ENCODE results near the gene TSC2.

The TSC2 gene

DNA sequence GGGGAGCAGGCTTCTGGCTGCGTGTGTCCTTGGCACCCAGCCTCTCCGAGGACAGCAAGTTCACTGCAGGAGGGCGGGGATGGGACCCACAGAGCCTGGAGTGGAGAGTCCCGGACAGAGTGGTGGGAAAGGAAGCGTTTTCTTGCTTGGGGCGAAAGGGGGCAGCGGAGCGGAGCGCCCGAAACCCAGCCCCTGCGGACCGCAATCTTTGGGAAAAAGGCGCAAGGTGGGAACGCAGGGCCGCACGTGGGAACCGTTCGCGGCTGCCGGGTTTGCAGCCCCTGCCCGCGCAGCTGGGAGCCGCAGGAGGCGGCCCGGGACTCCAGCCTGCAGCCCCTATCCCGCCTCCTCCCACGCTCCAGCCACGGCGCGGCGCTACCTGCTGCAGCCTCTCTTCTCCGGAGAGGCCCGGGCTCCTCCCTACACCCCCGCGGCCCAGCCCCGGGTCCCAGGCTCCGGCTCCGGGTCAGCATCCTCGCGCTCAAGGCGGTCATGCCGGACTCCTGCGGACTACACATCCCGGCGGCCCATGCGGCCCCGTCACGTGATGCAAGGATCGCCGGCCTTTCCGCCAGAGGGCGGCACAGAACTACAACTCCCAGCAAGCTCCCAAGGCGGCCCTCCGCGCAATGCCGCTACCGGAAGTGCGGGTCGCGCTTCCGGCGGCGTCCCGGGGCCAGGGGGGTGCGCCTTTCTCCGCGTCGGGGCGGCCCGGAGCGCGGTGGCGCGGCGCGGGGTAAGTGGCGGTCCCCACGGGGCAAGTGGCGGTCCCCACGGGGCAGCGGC lies at the start of gene TSC2, which contains the start of gene NTHL1:
TSC2 (plus strand) TSS at position 656 of the 786 bp plus-strand sequence. CDS start 631 bp downstream, outside the sequence.
NTHL1 (minus strand) TSS at position 505 of the 786 bp plus-strand sequence; CDS start at position 494, 11 bp downstream.
- H3K27ac Mint-ChIP-seq, result peak within 1 kb of the TSS; percentile 82

DNA sequence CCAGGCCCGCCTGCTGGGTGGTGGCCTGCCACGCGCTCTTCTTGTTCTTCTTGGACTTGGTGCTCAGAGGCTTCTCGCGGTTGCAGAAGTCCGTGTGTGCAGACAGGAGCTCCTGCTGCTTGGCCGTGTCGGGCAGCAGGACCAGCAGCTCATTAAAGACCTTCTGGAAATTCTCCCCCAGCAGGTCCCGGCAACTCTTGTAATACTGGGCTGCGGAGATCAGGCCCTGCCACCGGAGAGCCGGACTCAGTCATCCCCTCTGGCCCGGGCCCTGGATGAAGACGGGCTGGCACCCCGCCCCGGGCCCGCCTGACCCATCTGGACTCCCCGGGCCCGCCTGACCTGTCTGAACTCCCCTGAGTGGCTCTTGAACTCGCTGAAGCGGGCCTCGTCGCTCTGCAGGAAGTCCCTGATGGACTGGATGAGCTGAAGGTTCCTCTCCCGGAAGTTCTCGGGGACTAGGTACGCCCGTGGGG lies 49.4 kb upstream of the TSC2 start:
- DNase-seq (ENCODE audit: low spot score), result no peak
- Mint-ChIP-seq H3K27ac (no peak overlapping the region), H3K4me3 (no peak overlapping the region), H3K27me3 (ENCODE audit: low read depth) (no peaks in the 10 kb centered on the region), H3K9me3 (no peaks in the 10 kb centered on the region), H3K4me1 (ENCODE audit: low read depth) (no peaks in the 10 kb centered on the region), H3K36me3 (ENCODE audit: low read depth) (peaks cover 17% of the 10 kb centered on the region)

More for the DNA sequence above, at the start of gene TSC2, which contains the start of gene NTHL1:
- peak within 1 kb of the TSS; percentile 95 for H3K4me3 Mint-ChIP-seq
- no peaks in the 10 kb centered on the region for H3K9me3 Mint-ChIP-seq
- peaks cover 10% of the 10 kb centered on the region for H3K4me1 Mint-ChIP-seq (ENCODE audit: low read depth)
- no peaks in the 10 kb centered on the region for H3K27me3 Mint-ChIP-seq (ENCODE audit: low read depth)
- peaks cover 2% of the 10 kb centered on the region for H3K36me3 Mint-ChIP-seq (ENCODE audit: low read depth)
- peak; percentile 98 for DNase-seq (ENCODE audit: low spot score)

DNA sequence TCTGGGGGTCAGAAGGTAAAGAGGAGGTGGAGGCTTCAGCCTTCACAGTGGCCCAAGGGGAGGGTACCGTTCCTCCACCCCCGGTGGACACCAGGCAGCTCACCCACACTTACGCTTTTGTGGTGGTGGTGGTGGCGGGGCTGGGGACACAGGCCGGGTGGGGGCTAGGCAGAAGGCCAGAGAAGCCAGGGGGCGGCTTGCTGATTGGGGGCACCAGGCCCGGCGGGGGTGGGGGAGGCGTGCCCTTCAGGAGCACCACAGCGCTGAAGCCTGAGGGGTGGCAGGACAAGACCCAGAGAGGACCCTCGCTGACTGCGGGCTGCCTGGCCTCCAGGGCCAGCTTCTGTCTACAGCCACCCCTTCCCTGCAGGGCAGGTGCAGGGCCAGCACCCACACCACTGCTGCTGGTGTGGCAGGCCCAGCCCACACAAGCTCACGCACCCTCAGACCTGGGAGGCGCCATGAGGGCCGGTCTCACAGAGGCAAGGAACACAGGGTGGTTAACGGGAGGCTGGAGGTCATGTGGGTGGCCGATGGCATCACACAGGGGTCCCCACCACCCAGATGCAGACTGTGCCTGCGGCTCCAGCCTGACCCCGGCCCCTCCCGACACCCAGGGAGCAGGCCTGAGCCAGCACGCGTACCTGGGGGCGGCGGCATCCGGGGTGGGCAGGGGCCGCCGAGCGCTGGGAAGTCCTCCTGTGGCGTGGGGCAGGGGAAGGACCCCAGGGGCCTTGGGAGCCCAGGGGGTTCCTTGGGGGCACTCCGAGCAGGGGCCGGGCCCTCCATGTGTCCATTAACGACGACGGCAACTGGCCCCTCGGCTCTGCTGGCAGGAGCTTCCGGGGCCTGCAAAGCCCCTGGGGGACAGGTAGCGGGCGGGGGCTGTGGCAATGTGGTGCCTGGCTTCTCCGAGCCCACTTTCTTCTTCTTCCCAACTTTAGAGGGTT lies 48.7 kb upstream of the TSC2 start:
- H3K27ac Mint-ChIP-seq, result no peak overlapping the region
- no peak overlapping the region for H3K4me3 Mint-ChIP-seq
- DNase-seq (ENCODE audit: low spot score), result no peak
- peaks cover 17% of the 10 kb centered on the region for H3K36me3 Mint-ChIP-seq (ENCODE audit: low read depth)
- H3K9me3 Mint-ChIP-seq, result no peaks in the 10 kb centered on the region
- H3K4me1 Mint-ChIP-seq (ENCODE audit: low read depth), result peaks cover 3% of the 10 kb centered on the region
- no peaks in the 10 kb centered on the region for H3K27me3 Mint-ChIP-seq (ENCODE audit: low read depth)

DNA sequence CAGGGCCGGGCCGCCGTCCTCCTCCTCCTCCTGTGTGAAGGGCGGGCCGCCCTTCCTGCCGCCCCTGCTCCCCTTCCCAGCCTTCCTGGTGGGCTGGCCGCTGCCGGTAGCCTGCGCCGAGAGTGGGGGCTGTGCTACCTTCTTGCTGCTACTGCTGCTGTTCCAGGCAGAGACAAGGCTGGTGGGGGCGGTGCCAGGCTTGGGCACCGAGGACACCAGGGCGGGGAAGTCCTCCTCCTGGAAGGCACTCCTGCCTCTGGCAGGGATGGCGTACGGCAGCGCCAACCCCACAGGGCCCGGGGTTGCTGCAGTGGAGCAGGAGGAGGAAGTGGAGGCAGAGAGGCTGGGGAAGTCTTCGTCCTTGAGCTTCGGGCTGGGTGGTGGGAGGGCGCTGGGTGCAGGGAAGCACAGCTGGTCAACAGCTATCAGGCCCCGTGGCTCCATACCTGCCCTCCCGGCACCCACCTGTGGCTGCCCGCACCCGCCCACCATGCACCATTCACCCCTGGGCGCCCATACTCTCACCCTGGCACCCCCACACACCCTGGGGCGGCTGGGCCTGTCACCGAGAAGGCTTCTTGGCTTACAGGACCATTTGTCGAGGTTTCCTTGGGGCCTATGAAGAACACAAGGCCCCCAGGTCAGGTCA lies 47.8 kb upstream of the TSC2 start:
- no peak for DNase-seq (ENCODE audit: low spot score)
- Mint-ChIP-seq H3K4me3 (no peak overlapping the region), H3K36me3 (ENCODE audit: low read depth) (peaks cover 17% of the 10 kb centered on the region), H3K4me1 (ENCODE audit: low read depth) (peaks cover 6% of the 10 kb centered on the region), H3K27me3 (ENCODE audit: low read depth) (no peaks in the 10 kb centered on the region), H3K27ac (no peak overlapping the region), H3K9me3 (no peaks in the 10 kb centered on the region)

DNA sequence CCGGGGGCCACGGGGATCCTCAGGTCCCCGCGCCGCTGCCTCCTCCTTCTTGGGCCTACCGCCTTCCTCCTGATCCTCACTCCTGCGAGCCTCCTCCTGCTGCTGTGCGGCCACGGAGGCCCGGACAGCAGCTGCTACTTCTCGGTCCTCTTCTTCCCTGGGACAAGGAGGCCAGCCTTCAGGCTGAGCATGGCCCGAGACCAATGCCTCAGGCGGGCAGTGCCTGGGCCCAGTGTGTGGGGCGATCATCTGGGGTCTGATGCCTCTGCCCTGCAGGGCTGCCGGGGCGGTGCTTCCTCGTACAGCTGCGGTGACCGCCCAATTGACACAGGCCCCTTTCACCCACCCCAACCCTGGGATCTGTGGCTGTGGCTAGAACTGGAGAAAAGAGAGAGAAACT lies 46.8 kb upstream of the TSC2 start:
- no peak overlapping the region for H3K27ac Mint-ChIP-seq

DNA sequence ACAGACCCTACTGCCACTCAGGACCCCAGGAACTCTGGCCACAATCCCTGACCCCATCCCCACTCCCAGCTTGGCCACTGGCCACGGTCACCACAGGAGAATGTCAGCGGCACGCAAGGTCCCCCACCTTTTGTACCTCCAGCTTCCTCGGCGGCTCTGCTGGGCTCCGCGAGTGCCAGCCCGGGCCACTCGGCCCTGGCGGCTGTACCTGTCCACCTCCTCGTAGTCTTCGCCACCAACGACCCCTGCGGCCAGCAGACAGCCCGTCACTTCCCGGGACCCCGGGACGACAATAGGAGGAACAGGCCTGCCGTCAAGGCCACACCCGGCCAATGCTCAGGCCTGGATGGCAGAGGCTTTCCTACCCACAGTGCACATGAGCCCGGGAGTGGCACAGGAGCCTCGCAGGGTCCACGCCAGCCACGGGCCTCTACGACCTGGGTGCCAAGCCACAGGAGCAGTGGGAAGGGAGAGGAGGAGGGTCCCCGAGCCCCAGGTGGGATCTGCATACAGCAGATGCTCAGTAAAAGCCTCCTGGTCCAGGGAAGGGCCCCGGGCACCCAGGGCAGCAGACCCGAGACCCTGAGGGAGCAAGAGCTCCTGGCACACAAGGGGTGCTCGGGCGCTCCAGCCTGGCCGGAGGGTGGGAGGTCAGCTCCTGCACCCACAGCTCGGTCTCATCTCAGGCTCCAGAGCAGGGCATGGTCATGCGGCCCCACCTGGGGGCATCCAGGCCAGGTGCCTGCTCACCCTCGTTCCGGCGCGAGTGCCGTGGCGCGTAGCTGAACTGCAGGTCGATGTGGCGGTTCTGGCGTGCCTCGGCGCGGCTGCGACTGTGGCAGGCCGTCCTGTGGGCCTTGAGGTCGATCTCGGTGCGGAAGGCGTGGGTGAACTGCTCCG lies 46.1 kb upstream of the TSC2 start:
- Mint-ChIP-seq H3K4me1 (ENCODE audit: low read depth) (peaks cover 9% of the 10 kb centered on the region), H3K36me3 (ENCODE audit: low read depth) (peaks cover 19% of the 10 kb centered on the region), H3K4me3 (no peak overlapping the region), H3K9me3 (no peaks in the 10 kb centered on the region), H3K27me3 (ENCODE audit: low read depth) (no peaks in the 10 kb centered on the region), H3K27ac (no peak overlapping the region)
- DNase-seq (ENCODE audit: low spot score), result no peak

More for the DNA sequence above, 46.8 kb upstream of the TSC2 start:
- Mint-ChIP-seq H3K27me3 (ENCODE audit: low read depth) (no peaks in the 10 kb centered on the region), H3K4me3 (no peak overlapping the region), H3K36me3 (ENCODE audit: low read depth) (peaks cover 16% of the 10 kb centered on the region), H3K9me3 (no peaks in the 10 kb centered on the region), H3K4me1 (ENCODE audit: low read depth) (peaks cover 6% of the 10 kb centered on the region)
- no peak for DNase-seq (ENCODE audit: low spot score)

DNA sequence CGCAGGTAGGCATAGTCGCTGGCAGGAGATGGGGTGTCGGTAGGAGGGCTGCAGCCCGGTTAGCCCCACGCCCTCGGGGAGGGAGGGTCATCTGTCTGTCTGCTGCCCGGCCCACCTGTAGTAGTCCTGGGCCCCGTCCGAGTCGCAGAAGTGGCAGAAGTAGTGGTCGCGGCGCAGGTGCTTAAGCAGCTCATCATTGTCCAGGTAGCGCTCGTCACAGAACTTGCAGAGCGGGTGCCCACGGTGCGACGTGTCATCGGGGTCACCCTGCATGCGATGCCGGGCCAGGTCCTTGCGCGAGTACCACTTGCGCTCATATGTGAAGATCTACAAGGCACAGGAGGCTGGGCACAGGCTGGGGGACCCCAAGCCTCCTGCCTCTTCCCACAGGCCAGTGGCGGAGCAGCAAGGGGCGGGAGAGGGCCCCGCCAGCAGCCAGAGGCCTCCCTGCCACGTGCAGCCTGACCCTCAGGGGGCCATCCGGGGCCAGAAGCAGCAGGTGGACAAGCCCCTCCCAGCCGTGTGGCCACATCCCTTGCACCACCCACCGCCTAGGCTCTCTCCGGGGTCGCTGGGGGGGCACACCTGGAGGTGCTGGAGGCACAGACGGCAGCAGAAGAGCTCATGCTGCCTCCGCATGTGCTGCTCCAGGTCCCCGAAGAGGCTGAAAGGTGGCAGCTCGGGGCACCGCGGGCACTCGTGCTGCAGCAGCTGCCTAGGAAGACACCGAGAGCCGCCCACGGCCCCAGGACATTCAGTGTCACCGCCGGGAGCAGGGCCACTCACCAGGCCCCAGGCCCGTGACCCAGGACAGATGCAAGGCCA lies 45.2 kb upstream of the TSC2 start:
- Mint-ChIP-seq H3K27me3 (ENCODE audit: low read depth) (no peaks in the 10 kb centered on the region), H3K27ac (no peak overlapping the region), H3K4me3 (no peak overlapping the region), H3K9me3 (no peaks in the 10 kb centered on the region), H3K36me3 (ENCODE audit: low read depth) (peaks cover 17% of the 10 kb centered on the region), H3K4me1 (ENCODE audit: low read depth) (peaks cover 14% of the 10 kb centered on the region)
- no peak for DNase-seq (ENCODE audit: low spot score)

DNA sequence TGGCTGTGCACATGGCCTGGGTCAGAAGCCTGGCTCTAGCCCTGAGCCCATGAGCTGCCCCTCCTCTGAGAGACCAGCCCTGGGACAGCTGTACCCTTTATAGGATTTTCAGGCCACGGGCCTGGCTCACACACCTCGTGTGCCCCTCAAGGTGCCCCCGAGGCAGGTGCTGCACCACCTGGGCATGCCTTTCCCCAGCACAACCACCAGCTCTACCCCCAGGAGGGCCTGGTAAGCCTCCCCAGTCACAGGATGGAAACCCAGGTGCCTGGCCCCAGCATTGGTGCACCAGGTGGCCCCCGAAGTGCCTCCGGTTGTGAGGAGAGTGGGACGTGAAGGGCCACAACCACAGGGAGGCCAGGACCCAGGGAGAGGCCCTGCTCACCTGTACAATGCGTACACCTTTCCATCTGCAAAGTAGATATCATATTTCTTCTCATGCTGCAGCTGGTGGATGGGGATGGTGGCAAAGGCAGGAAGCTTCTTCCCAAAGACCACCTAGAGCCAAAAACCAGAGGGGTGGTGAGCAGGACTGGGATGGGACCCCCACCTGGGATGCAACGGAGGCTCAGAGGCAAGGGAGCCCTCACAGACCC lies 44.5 kb upstream of the TSC2 start:
- Mint-ChIP-seq H3K9me3 (no peaks in the 10 kb centered on the region), H3K4me1 (ENCODE audit: low read depth) (peaks cover 21% of the 10 kb centered on the region), H3K27me3 (ENCODE audit: low read depth) (no peaks in the 10 kb centered on the region), H3K36me3 (ENCODE audit: low read depth) (peaks cover 16% of the 10 kb centered on the region), H3K27ac (no peak overlapping the region), H3K4me3 (no peak overlapping the region)
- DNase-seq (ENCODE audit: low spot score), result no peak

DNA sequence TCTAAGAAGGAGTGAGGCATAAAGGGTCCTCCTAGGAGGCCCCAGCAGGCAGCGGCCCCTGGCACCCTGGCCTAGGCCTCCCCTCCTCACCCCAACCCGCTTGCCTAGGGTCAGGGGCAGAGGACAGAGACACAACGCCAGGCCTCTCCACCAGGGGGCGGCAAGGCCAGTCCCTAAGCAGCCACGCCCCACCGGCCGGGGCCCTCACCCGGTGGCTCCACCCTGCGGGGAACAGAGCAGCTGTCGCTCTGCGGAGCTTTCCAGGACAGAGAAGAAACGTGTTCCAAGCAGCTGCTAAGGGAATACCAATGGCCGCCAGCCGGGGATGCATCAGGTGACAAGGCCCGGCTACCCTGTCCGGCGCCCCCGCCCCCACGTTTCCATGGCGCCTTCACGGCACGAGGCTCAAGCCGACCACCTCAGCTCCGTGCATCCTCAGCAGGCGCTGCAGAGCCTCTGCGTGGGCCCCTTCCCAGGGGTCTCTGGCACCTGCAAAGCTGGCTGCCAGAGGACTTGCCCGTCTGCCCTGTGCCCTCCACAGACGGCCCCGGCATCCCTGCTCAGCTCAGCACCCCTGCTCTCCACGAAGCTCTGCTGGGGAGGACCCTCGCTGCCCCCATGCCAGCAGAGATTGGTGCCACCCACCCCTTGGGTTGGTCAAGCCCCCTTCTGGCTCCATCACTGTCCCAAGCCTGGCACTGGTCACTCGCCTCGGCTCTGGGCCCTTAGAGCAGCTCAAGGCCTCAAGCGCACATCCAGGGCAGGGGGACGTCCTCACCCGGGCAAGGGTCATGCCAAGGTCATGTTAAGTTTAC lies 43.8 kb upstream of the TSC2 start:
- peaks cover 26% of the 10 kb centered on the region for H3K4me1 Mint-ChIP-seq (ENCODE audit: low read depth)
- peak; percentile 84 for DNase-seq (ENCODE audit: low spot score)
- H3K4me3 Mint-ChIP-seq, result no peak overlapping the region
- peaks cover 19% of the 10 kb centered on the region for H3K36me3 Mint-ChIP-seq (ENCODE audit: low read depth)
- no peaks in the 10 kb centered on the region for H3K27me3 Mint-ChIP-seq (ENCODE audit: low read depth)
- no peaks in the 10 kb centered on the region for H3K9me3 Mint-ChIP-seq
- H3K27ac Mint-ChIP-seq, result no peak overlapping the region

DNA sequence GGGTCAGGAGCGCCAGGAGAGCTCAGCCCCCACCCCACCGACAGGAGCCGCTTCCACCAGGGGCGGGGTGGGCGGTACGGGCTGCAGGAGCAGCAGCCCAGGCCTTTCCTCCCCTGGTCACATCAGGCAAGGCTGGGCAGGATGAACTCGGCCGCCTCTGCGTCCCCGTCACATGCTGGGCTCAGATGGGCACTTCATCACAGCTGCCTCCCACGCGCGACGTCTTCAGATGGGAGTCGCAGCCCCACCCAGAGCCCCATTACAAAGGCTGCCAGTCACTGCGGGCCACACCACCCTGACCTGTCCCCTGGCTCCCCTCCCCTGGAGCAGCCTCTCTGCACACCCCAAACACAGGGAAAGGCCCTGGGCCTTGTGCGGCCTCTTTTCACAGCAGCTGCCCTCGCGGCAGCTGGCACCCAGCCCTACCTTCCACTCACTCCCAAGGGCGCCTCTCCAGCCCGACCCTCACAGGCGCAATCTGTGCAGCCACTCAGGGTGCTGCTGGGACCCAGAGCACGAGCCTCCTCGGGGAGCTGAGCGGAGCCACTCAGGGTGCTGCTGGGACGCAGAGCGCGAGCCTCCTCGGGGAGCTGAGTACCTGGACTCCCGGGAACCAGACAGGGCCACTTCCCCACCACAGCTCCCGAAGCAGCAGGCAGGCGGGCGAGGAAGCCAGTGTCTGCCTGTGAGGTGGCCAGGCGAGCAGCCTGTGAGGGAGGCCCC lies 42.8 kb upstream of the TSC2 start:
- DNase-seq (ENCODE audit: low spot score), result no peak
- H3K4me1 Mint-ChIP-seq (ENCODE audit: low read depth), result peaks cover 26% of the 10 kb centered on the region
- H3K9me3 Mint-ChIP-seq, result no peaks in the 10 kb centered on the region
- H3K36me3 Mint-ChIP-seq (ENCODE audit: low read depth), result peaks cover 19% of the 10 kb centered on the region
- H3K27ac Mint-ChIP-seq, result no peak overlapping the region
- no peak overlapping the region for H3K4me3 Mint-ChIP-seq
- no peaks in the 10 kb centered on the region for H3K27me3 Mint-ChIP-seq (ENCODE audit: low read depth)

DNA sequence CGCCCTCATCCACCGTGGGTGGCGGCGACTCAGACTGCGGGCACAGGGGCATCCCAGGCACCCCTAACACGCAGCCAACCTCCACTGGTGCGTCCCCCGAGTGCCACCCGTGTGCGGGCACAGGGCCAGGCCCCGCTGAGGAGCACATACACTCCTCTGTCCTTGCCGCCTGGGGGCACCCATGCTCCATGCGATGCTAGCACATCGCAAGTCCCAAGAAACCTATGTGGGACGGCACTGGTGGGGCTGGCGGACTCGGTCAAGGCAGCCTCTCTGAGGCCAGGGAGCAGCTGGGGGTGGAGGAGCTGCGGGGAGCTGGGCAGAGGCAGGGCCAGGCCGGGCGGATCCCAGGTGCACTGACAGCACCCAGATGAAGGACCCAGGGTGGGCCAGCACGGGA lies 42.1 kb upstream of the TSC2 start:
- H3K36me3 Mint-ChIP-seq (ENCODE audit: low read depth), result peaks cover 17% of the 10 kb centered on the region
- H3K9me3 Mint-ChIP-seq, result no peaks in the 10 kb centered on the region
- no peak overlapping the region for H3K4me3 Mint-ChIP-seq
- DNase-seq (ENCODE audit: low spot score), result no peak
- H3K27me3 Mint-ChIP-seq (ENCODE audit: low read depth), result no peaks in the 10 kb centered on the region
- H3K4me1 Mint-ChIP-seq (ENCODE audit: low read depth), result peaks cover 30% of the 10 kb centered on the region
- no peak overlapping the region for H3K27ac Mint-ChIP-seq
